Natural killer cell (primary cell): ENCODE results near the gene PSMA8. TPM values are rescaled to one million over a fixed set of nuclear protein-coding genes. Genes with fewer than 3 reads are reported as not detected.

Source experiments
- ATAC-seq, 3 donors: fragments of 150-1000 bp in 2 of 3; fragments of 200-7000 bp in 1 of 3; cut with Tn5 transposase; 1 replicate in 1 of 3; 2 replicates in 2 of 3; pipeline ENCODE4 v1.10.0; 2021; ENCODE audit warnings: mild to moderate bottlenecking in 2 of 3, moderate library complexity in 2 of 3
- DNase-seq, 2 donors: peaks; one replicate each; pipeline versions ENCODE4 v3.0.0 to v3.0.0-alpha.2; 2013 to 2021; ENCODE audit warnings: mixed read lengths in 1 of 2
- H3K27ac ChIP-seq: one replicate; pipeline ENCODE4 v1.5.1; 2013; ENCODE audit warnings: mild to moderate bottlenecking, low read length
- H3K27me3 ChIP-seq: one replicate; pipeline ENCODE4 v1.6.1; 2013; ENCODE audit warnings: low read length; ENCODE audit not compliant: control insufficient read depth, insufficient read depth
- H3K36me3 ChIP-seq: one replicate; pipeline ENCODE4 v1.6.1; 2013; ENCODE audit warnings: low read length; ENCODE audit not compliant: control insufficient read depth, insufficient read depth
- H3K4me1 ChIP-seq: one replicate; pipeline ENCODE4 v1.6.1; 2013; ENCODE audit warnings: low read length; ENCODE audit not compliant: control insufficient read depth, insufficient read depth
- H3K4me3 ChIP-seq: one replicate; pipeline ENCODE4 v1.5.1; 2013; ENCODE audit warnings: low read length
- H3K9me3 ChIP-seq: one replicate; pipeline ENCODE4 v1.6.1; 2013; ENCODE audit warnings: low read length; ENCODE audit not compliant: control insufficient read depth, insufficient read depth
- H3K27ac Mint-ChIP-seq, 2 donors: one replicate each; pipeline ENCODE4 v1.8.0; 2022; ENCODE audit warnings: mild to moderate bottlenecking in 2 of 2, mixed read lengths in 2 of 2, moderate library complexity in 1 of 2
- H3K27me3 Mint-ChIP-seq, 2 donors: one replicate each; pipeline ENCODE4 v1.8.0; 2022; ENCODE audit warnings: low read depth in 2 of 2, mixed read lengths in 2 of 2
- H3K36me3 Mint-ChIP-seq: one replicate; pipeline ENCODE4 v1.8.0; 2022; ENCODE audit warnings: mixed read lengths
- H3K4me1 Mint-ChIP-seq, 2 donors: one replicate each; pipeline ENCODE4 v1.8.0; 2022; ENCODE audit warnings: mixed read lengths in 2 of 2
- H3K4me3 Mint-ChIP-seq: one replicate; pipeline ENCODE4 v1.8.0; 2022; ENCODE audit warnings: mild to moderate bottlenecking, moderate library complexity, mixed read lengths
- H3K9me3 Mint-ChIP-seq, 2 donors: one replicate each; pipeline ENCODE4 v1.8.0; 2022; ENCODE audit warnings: mixed read lengths in 2 of 2
- CTCF ChIP-seq: fragments of 200-600 bp; IDR thresholded peaks from one replicate; pipeline ENCODE4 v1.8.0; 2022; ENCODE audit warnings: antibody characterized with exemption
- WGBS: methylation state at CpG from one replicate; pipeline ENCODE4 v1.1.7; 2013; ENCODE audit warnings: missing lambda C conversion rate; ENCODE audit not compliant: insufficient coverage; 5-methylcytosine and 5-hydroxymethylcytosine counted together
- intact Hi-C: fragments of 100-400 bp; cut with micrococcal nuclease; formaldehyde crosslinking; loops from one replicate; pipeline ENCODE4 v1.14.2; 2022
- total RNA-seq, 4 donors: library from RNA; stranded (reverse); fragments of 120-200 nt in 1 of 4; gene quantifications; one replicate each; pipeline versions ENCODE4 v1.2.3 to v1.2.4, GENCODE V29; 2013 to 2022

The PSMA8 gene
- total RNA-seq, 3 donors from 2014 or later (not counting 1 experiment from before 2014, with no cell fraction given), result 1.3 TPM; not detected in 2

- Mint-ChIP-seq H3K36me3 (no peaks in the 10 kb centered on the region), H3K27me3 (no peaks in the 10 kb centered on the region), H3K4me3 (peak overlapping the region; percentile 80), H3K4me1 (peaks cover 0 to 11% of the 10 kb centered on the region in 2 donors), H3K9me3 (no peaks in the 10 kb centered on the region), H3K27ac (peak overlapping the region; percentile 21 to 82)
- TF ChIP-seq CTCF, result no peak
- no peaks in the 10 kb centered on the region for H3K9me3 ChIP-seq
- no peaks in the 10 kb centered on the region for H3K36me3 ChIP-seq
- no peaks in the 10 kb centered on the region for H3K27me3 ChIP-seq
- H3K4me1 ChIP-seq, result no peaks in the 10 kb centered on the region
- WGBS, result 83% methylated on average over 6 of the region's 6 CpGs
- intact Hi-C loops, result no loop called here
- peak in 1 of 3 donors; percentile 40 for ATAC-seq
- peak overlapping the region; percentile 22 for H3K4me3 ChIP-seq
- peak in 1 of 2 donors; percentile 51 for DNase-seq
- peak overlapping the region; percentile 23 for H3K27ac ChIP-seq
These were observed 438 bp downstream of the PSMA8 start for GRCh38 chr18:26134107-26134506.

- Mint-ChIP-seq H3K4me3 (no peak overlapping the region), H3K27ac (no peak overlapping the region), H3K27me3 (no peaks in the 10 kb centered on the region), H3K9me3 (no peaks in the 10 kb centered on the region), H3K4me1 (peaks cover 0 to 5% of the 10 kb centered on the region in 2 donors), H3K36me3 (no peaks in the 10 kb centered on the region)
- ATAC-seq (no peak), DNase-seq (no peak)
- Histone ChIP-seq H3K36me3 (no peaks in the 10 kb centered on the region), H3K4me3 (no peak overlapping the region), H3K4me1 (no peaks in the 10 kb centered on the region), H3K27ac (no peak overlapping the region), H3K27me3 (no peaks in the 10 kb centered on the region), H3K9me3 (no peaks in the 10 kb centered on the region)
- intact Hi-C loops, result no loop called here
- 100% methylated on average over 1 of the region's 1 CpG for WGBS
- TF ChIP-seq CTCF, result no peak
These were observed 1.9 kb downstream of the PSMA8 start for GRCh38 chr18:26135548-26135947.

GRCh38 chr18:26157326-26157725 is 23.7 kb downstream of the PSMA8 start:
- Histone ChIP-seq H3K9me3 (no peaks in the 10 kb centered on the region), H3K27me3 (no peaks in the 10 kb centered on the region), H3K4me3 (no peak overlapping the region), H3K36me3 (no peaks in the 10 kb centered on the region), H3K4me1 (no peaks in the 10 kb centered on the region), H3K27ac (no peak overlapping the region)
- peaks cover 5 to 21% of the 10 kb centered on the region in 2 donors for H3K27me3 Mint-ChIP-seq
- no peaks in the 10 kb centered on the region for H3K4me1 Mint-ChIP-seq
- DNase-seq (no peak), ATAC-seq (no peak)
- H3K4me3 Mint-ChIP-seq, result no peak overlapping the region
- H3K9me3 Mint-ChIP-seq, result no peaks in the 10 kb centered on the region
- H3K36me3 Mint-ChIP-seq, result no peaks in the 10 kb centered on the region
- intact Hi-C loops, result no loop called here
- WGBS, result 76% methylated on average over 3 of the region's 3 CpGs
- no peak overlapping the region for H3K27ac Mint-ChIP-seq
- no peak for TF ChIP-seq CTCF

GRCh38 chr18:26159353-26159752 is 25.7 kb downstream of the PSMA8 start:
- no peaks in the 10 kb centered on the region for H3K36me3 Mint-ChIP-seq
- Histone ChIP-seq H3K36me3 (no peaks in the 10 kb centered on the region), H3K27me3 (no peaks in the 10 kb centered on the region), H3K4me1 (no peaks in the 10 kb centered on the region), H3K27ac (no peak overlapping the region), H3K9me3 (no peaks in the 10 kb centered on the region), H3K4me3 (no peak overlapping the region)
- intact Hi-C loops, result no loop called here
- 44% methylated on average over 1 of the region's 3 CpGs for whole genome bisulfite sequencing
- TF ChIP-seq CTCF, result peak; percentile 40
- no peak overlapping the region for H3K4me3 Mint-ChIP-seq
- ATAC-seq (no peak), DNase-seq (peak in 1 of 2 donors; percentile 41)
- H3K9me3 Mint-ChIP-seq, result no peaks in the 10 kb centered on the region
- no peaks in the 10 kb centered on the region for H3K4me1 Mint-ChIP-seq
- no peak overlapping the region for H3K27ac Mint-ChIP-seq
- peaks cover 10 to 21% of the 10 kb centered on the region in 2 donors for H3K27me3 Mint-ChIP-seq
